HG03460 (cell line): ENCODE data around the gene HTR4.
A peak's percentile ranks its signal among the peaks of the same experiment; 100 is the strongest.
"Not testable (repeated sequence)": the region's sequence is repeated elsewhere in the genome, so short reads cannot be mapped to it uniquely, and the experiment has no call there.

Experiments used
- ATAC-seq: cut with Tn5 transposase; IDR thresholded peaks from one replicate; pipeline ENCODE4 v1.9.1; 2021; ENCODE audit not compliant: unreplicated experiment

The HTR4 gene

DNA sequence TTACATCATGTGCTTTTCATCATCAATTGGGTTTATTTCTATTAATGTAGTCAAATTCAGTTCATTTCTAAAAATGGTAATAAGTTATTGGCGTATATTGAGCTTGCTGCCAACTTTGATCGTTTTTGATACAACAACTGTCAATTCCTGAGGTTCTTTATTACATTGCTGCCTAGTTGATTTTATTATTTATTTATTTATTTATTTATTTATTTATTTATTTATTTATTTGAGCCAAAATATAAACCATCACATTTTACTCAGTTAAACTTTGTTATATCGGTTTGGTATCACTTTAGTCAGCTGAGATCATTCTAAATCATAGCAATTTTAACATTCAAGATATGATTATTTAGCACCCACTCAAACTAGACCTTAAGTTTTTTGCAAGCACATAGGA lies 170.6 kb downstream of the HTR4 start:
- ATAC-seq: no peak

DNA sequence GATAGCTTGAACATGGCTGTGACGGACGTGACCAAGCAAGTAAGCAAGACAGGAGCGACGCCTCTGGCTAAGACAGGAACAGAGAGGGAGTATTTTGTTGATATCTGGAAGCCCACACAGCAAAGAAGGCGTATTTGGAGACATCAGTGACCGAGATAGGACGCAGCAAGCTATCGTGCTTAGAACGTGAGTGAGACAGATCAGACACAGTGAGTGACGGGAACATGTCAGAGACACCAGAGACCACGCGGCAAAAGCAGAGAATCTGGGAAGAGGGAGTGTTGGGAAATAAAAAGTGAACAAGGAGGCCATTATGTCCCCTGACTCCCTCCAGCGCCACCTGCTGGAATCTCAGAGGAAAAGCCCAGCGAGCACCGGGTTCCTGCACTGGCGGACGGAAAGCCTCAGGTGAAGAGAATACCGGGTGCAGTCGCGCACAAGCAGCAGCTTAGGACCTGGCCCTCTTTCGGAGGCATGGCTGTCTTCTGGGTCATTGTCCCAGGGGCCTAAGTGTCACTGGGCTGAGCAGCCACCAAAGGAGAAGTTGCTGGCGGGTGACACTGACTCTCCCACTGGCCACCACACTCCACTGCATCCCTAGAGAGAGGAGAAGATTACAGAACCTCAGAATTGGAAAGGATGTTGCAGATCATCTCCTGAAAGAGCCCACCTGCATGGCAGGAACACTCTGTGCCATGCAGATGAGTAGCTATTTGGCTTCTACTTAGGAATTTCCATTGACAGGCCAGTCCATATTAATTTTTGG lies 171.4 kb downstream of the HTR4 start:
- peak; percentile 87 for ATAC-seq

DNA sequence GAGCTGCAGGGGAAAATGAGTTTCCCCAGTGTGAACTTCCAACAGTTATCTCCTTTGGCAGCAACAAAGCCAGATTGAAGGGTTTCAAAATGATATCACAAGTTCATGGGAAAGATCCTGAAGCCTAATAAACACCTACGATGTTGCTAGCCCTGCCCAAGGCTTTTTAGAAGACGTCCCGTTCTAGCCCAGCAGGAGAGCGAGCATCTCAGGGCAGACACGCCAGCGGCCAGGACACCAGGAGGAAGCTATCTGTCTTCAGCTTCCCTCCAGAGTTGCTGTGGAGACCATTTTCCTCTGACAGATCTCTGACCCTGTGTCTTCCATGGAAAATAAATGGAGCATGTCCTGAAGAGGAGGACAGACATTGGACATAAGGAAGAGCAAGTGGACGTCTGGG lies 172.1 kb downstream of the HTR4 start:
- ATAC-seq: no peak

DNA sequence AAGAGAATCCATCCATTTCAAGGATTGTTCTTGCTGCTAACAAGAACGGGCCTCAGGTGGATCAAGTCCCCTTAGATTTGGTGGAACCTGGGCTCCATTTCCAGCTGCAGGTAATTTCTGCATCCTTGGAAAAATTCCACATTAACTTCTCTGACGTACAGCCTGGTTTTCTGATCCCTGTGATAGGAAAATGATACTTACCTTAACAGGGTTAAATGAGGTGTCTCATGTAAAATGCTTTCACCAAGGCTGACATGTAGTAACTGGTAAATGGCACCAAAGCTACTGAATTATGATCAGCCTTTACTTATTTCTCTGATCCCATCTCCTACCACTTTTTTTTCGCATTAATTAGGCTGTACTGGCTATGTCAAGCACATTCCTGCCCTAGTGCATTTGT lies 176.9 kb downstream of the HTR4 start:
- ATAC-seq: no peak

DNA sequence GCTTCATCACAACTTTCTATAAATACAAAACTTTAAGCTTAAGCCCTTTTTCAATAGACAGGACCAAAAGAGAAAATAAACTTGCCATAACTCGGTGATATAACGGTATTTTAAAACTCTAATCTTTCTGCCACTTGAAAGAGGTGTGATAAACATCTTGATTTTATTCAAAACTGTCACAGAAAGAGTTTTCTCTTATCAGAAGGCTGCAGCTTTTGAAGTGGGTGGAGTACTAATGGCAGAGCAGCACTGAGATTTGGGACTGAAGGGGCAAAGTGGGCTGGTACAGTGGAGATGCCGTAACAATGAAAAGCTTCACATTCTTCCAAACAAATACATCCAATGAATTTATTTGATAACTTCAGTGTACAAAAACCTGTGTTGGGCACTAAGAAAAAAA lies 178.0 kb downstream of the HTR4 start:
- ATAC-seq: no peak

DNA sequence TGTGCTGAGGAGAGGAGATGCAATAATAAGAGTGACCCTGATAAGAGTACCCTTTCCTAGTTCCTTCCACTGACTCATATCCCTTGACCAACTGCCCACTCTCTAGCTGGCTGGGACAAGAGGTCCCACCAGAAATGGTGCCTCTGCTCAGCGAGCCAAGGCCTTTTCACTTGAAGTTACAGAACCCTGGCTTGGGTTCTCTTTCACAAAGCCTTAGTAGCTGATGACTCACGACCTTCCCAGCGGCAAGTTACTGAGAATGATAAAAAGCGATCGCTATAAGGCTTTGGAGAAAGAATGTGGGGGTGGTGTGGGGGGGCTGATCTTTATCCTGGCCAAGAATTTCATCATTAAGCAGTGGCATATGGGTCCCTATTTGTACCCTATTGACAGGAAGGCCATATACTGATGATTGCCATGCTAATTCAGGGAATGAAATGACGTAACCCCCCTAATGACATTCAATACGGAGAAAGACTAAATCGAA lies 180.3 kb downstream of the HTR4 start:
- no peak for ATAC-seq

DNA sequence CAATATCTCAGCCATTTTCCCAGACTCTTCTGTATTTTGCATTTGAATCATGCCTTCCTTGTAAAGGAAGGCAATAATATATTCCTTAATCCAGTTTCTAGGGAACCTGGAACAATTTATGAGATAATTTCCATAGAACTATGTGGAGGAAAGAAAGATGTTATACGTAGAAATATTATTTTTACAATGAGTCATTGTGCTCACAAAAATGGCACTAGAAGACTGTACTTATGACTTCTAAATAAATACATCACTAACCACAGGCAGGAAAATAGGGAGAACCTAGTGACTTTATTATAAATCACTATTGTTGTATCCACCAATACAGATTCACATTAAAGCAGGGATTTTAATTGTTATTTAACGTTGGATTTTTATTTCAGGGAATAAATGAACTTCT lies 182.9 kb downstream of the HTR4 start:
- ATAC-seq: no peak

DNA sequence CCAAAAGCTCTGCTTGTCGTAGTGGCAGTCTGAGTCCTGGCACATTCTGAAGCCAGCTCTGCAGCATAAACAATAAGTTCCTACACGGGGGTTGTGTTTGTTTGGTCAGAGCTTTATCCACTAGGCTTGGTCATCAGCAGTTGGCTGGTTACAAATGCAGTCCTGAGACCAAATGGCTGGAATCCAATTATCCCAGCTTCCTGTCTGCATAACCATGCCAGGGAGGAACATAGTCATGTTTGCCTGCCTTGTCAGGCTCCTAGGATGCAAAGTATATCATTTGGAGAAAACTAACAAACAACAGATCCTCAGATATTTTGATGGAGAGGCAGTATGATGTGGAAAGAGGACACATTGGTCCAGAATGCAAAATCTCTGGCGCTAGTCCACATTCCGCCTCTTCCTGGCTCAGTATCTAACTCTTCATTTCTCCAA lies 184.8 kb downstream of the HTR4 start:
- ATAC-seq: no peak

DNA sequence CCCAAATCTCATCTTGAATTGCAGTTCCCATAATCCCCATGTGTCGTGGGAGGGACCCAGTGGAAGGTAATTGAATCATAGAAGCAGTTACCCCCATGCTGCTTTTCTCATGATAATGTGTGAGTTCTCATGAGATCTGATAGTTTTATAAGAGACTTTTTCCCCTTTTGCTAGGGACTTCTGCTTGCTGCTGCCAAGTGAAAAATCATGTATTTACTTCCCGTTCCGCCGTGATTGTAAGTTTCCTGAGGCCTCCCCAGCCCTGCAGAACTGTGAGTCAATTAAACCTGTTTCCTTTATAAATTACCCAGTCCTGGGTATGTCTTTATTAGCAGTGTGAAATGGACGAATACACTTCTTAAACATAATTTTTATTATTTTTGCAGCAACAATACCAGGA lies 185.6 kb downstream of the HTR4 start:
- ATAC-seq: not testable (repeated sequence)

DNA sequence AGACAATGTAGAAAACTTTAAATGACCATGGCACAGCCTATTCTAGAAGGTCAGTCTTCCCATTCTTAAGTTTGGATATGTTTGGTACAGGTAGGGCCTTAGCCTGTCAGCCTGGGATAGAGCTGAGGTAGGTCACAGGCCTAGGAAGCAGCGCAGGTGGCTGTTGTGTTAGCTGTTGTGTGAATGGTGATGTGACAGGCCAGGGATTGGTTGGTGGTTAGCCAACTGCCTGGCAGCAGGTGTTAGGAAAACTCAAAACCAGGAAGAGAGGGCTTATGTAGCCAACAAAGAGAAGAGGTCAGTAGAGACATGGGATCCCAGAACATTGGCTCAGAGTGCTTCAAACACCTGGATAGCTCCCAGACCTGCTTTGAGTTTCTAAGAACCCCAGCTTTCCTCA lies 186.4 kb downstream of the HTR4 start:
- no peak for ATAC-seq

DNA sequence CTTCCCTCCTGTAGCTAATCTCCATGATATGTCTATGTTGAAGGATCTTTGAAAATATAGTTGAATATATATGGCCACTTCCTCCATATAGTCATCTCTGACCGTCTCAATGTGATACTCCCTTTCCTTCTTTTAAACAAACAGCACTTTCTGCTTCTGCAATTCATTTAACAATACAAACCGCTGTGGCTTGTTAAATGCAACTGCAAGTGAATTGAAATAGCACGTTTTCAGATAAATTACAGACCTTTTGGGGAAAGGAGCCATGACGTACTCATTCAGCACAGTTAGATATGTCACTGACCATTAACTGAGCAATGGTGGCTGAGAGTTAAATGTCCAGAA lies 188.1 kb downstream of the HTR4 start:
- no peak for ATAC-seq

DNA sequence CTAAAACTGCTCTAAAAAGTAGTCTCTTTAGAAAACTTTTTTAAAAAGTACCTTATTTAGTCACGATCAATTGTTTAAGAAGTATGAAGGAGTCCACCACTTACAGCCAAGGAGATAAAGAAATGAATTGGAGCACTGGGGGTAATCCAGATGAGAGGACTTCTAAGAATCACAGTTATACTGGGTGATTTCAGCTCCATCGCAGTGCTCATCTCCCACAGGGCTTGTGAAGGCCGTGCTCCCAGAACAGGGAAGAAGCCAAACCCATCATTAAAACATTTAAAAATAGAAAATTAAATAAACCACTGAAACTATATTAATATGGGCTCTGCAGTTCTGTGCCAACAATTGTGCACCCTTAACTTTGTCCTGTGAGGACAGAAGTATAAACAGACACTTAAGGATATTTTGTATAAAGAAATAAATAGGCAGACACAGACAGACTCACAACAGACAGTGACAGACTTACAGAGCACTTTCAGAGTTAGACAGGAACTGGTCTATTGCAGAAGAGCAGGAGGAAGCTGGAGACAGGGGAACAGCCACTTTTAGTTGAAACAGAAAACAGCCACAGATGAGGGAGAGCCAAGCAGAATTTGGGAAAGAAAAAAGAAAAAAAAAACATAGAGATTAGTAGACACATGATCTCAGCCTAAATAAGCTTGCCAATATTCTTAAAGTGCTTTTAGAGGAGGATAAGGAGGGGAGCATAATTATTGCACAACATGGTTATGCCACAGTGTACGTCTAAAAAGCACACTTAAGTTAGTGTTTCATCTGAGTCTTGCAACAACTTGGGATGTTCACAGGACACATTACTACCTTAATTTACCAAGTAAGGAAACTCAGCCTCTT lies 188.7 kb downstream of the HTR4 start:
- no peak for ATAC-seq

DNA sequence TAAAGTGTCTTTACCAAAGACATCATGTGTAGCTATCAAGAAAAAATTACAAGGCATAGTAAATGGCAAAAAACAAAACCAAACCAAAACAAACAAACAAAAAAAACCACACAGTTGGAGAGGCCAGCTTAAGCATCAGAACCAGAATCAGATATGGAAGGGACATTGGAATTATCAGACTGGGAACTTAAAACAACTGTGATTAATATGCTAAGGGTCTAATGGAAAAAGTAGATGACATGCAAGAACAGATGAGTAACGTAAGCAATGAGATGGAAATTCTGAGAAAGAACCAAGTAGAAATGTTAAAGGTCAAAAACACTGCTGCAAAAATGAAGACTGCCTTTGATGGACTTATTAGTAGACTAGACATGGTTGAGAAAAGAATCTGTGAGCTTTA lies 194.7 kb downstream of the HTR4 start:
- ATAC-seq: no peak

DNA sequence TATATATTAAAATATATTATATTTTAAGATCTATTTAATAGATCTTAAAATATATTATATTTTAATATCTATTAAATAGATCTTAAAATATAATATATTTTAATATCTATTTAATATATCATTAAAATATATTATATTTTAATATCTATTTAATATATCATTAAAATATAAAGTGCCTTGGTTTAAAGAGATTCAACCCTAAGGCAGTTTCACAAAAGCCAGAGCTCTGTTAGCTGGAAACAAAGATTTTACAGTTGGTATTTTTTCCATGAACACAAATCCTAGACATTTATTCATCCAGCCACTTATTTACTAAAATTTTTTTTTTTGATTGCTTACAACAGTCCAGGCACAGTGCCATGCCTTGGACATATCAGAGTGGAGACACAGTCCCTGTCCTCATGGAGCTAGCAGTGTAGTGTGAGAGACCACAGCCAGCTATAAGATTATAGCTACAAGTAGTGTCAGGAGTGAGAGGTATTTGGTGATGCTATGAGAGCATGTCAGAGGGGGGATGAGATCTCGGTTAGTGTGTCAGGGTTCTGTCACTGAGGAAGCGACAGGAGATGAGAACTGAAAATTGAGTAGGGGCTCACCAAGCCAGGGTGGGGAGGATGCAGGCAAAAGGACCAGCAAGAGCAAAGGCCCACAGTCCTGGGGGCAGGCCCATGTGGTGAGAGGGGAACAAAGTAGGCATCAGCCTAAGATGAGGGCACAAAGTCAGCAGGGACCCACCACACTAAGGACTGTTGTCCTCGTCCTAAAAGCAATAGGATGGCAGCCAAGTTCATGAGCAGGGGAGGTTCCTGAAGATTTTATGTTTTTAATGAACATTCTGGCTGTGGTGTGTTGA lies 196.1 kb downstream of the HTR4 start:
- ATAC-seq: no peak

DNA sequence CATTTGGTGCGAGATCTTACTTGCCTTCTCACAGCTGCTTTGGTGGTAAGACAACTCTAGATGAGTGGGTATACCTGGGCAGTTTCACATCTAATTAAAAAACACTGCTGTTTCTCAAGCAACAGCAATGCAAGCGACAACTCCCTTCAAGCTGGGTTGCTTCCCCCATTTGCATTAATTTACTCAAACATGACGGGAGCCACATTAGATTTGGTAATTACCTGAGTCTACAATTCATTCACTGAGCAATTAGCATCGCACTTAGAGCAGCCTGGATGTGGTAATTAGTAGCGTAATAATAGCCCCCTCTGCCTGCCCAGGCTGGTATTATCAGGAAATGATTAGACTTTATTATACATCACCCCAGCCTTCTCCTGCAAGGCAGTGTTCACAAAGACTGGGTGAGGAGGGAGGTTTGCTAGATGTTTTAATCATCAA lies 197.1 kb downstream of the HTR4 start:
- peak; percentile 57 for ATAC-seq

DNA sequence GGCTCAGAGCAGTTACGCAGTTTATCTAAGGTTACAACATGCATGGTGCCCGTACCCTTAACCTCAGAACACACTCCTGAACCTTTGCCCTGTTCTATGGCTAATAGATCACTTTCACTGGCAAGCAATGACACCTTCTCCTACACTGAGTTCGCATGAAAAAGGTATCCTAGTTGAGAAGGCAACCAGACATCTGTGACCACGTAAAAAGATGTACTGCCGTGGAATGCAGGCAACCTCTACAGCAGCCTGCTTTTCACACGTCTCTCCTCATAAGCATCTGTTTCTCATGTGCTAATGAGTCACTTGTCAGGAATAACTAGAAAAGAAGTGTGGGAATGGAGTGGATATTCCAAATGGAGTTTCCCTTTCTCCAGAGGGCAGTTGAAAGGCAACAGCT lies 199.1 kb downstream of the HTR4 start:
- ATAC-seq: no peak

DNA sequence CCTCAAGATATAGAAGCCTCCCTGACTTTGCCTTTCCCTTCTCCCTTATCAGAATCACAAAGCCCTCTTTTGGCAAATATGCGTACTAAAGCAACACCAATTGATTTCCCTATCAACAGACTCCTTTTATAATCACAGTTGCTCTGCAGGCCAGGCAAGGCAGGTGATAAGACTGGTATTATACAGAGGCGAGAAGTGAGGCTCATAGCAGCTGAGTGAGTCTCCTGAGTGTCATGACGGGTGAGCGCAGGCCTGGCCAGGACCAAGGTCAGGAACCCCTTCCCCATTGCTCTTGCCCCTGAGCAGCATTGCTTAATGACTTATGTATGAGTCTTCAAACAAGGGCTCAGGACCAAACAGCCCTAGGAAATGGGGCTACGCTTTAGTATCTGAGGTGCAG lies 199.8 kb downstream of the HTR4 start:
- no peak for ATAC-seq

DNA sequence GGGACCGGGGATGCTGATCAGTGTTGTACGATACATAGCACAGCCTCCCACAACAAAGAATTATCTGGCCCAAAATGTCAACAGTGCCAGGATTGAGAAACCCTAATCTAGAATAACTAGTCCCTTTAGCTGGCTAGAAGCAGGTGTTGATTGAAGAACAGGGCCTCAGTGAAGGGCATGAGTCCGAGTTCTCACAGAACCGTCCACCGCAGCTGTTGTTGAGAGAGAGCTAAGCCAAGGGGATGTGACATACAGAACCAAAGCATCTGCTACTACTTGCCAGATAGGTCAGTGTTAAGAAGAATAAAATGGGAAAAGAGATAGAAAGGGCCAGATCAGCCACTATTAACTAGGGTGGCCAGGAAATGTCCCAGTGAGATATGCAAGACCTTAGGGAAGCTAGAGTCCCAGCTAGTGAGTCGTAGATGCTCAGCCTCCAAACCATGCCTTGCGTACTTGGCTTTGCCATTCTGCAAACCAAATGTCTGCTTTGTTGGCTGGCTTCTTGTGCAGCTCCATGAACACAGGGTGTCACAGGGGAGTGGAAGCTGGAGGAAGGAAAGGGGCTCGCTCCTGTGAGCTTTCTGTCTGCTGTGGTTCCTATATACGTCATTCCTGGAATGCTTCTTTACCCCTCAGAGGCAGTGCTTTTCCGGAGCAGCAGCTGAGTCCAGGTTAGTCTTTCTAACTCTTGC lies 201.7 kb downstream of the HTR4 start:
- ATAC-seq: no peak

DNA sequence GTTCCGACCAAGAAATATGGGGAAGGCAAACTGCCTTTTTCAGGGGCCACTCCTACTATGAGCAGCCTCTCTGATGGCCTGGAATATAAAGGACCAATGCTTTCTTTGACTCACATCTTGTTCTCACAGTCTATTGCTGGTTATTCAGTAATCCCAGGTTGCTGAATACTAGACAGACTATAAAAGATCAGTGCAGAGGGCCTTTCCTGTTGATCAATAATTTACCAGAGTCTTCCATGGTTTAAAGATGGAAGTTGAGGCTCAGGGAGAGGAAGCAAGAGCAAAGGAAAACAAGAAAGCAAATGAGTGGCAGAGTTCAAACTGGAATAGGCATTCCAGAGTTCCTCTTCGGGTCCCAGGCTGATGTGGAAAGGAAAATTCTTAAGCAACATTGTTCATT lies 207.7 kb downstream of the HTR4 start:
- no peak for ATAC-seq

DNA sequence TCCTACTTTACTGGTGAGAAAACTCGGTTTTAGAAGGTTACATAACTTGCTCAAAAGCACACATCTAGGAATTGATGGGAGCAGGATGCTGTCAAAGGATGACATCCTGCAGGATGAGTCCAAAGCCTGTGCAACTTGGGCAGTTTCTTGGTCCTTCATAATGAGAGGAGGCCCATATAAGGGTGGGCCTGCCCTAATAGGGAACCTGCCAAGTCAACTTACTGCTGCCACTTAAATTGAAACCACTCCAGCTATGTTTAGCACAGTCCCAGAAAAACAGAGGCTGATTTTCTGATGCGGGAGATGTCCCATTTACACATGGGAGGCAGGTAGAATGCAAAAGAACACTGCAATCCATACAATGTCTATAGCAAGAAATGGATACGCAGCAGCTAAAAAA lies 208.7 kb downstream of the HTR4 start:
- no peak for ATAC-seq

DNA sequence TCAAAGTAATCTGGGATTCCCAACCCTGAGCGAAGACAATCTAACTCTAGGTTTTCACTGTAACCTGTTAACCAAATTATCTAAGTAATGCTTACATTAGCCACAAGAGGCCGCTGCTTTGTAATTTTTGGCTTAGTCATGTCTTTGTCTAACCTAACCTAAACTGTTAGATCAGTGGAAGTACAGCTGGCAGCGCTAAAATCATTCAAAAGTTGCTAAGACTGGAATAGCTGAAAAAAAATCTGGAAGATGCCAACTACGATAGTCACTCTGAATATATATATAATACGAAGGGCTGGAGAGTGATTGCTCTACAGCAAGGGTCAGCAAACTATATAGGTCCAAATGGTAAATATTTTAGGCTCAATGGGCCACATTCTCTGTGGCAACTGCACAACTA lies 210.3 kb downstream of the HTR4 start:
- ATAC-seq: peak; percentile 83
